ENCODE measurements around the gene SYNJ1.
"Not testable (repeated sequence)": the region's sequence is repeated elsewhere in the genome, so short reads cannot be mapped to it uniquely, and the experiment has no call there.

The SYNJ1 gene

GRCh38 chr21:32727687-32728455, at the start of gene SYNJ1:
SYNJ1 (minus strand) TSS chr21:32728013; CDS start chr21:32726895, 1,118 bp downstream.
- DNase-seq: peak; percentile 83 to 89

GRCh38 chr21:32777269-32777668, 49.5 kb upstream of the SYNJ1 start:
- DNase-seq: no peak

- no peak for DNase-seq
Measured at GRCh38 chr21:32776743-32777142, 48.9 kb upstream of the SYNJ1 start.

- DNase-seq: not testable (repeated sequence)
Measured at GRCh38 chr21:32773048-32773344, 45.2 kb upstream of the SYNJ1 start.

GRCh38 chr21:32772281-32773047, 44.7 kb upstream of the SYNJ1 start:
- DNase-seq: peak; percentile 20 to 44

- peak; percentile 17 to 55 for DNase-seq
Measured at GRCh38 chr21:32770871-32771523, 43.2 kb upstream of the SYNJ1 start.

GRCh38 chr21:32768530-32768929, 40.7 kb upstream of the SYNJ1 start:
- no peak for DNase-seq

- DNase-seq: no peak
Measured at GRCh38 chr21:32765058-32765457, 37.2 kb upstream of the SYNJ1 start.

- DNase-seq: no peak
Measured at GRCh38 chr21:32764186-32764585, 36.4 kb upstream of the SYNJ1 start.

GRCh38 chr21:32757804-32758203, 30.0 kb upstream of the SYNJ1 start:
- DNase-seq: no peak

- no peak for DNase-seq
Measured at GRCh38 chr21:32756096-32756495, 28.3 kb upstream of the SYNJ1 start.

GRCh38 chr21:32753818-32754585, 26.2 kb upstream of the SYNJ1 start:
- DNase-seq: no peak

GRCh38 chr21:32750405-32750804, 22.6 kb upstream of the SYNJ1 start:
- no peak for DNase-seq

GRCh38 chr21:32749662-32750061, 21.8 kb upstream of the SYNJ1 start:
- DNase-seq: no peak

GRCh38 chr21:32748529-32748928, 20.7 kb upstream of the SYNJ1 start:
- no peak for DNase-seq

GRCh38 chr21:32747396-32747795, 19.6 kb upstream of the SYNJ1 start:
- DNase-seq: no peak

GRCh38 chr21:32746711-32747110, 18.9 kb upstream of the SYNJ1 start:
- not testable (repeated sequence) for DNase-seq

- DNase-seq: no peak
Measured at GRCh38 chr21:32742396-32742795, 14.6 kb upstream of the SYNJ1 start.

GRCh38 chr21:32741336-32741735, 13.5 kb upstream of the SYNJ1 start:
- DNase-seq: no peak

- DNase-seq: no peak
Measured at GRCh38 chr21:32739946-32740345, 12.1 kb upstream of the SYNJ1 start.

- not testable (repeated sequence) for DNase-seq
Measured at GRCh38 chr21:32736083-32736482, 8.3 kb upstream of the SYNJ1 start.

- no peak for DNase-seq
Measured at GRCh38 chr21:32735524-32735923, 7.7 kb upstream of the SYNJ1 start.

- no peak for DNase-seq
Measured at GRCh38 chr21:32733990-32734613, 6.3 kb upstream of the SYNJ1 start.

All from Kasumi-1 (cell line).